ENCODE results near the gene PTAR1.
"Not testable (repeated sequence)": the region's sequence is repeated elsewhere in the genome, so short reads cannot be mapped to it uniquely, and the experiment has no call there.

Gene PTAR1

GRCh38 chr9:69768101-69768500, 8.3 kb upstream of the PTAR1 start:
- no peak for TF ChIP-seq RARB (CRISPR knock-in tag; IDR thresholded peaks at IDR 0.05)
- no peak for TF ChIP-seq TCF4 (CRISPR knock-in tag; IDR thresholded peaks at IDR 0.05; ENCODE audit: borderline replicate concordance)
- TF ChIP-seq PPARA (CRISPR knock-in tag; IDR thresholded peaks at IDR 0.05; ENCODE audit: borderline replicate concordance): no peak
- TF ChIP-seq CSDC2 (CRISPR knock-in tag; IDR thresholded peaks at IDR 0.05): no peak
- TF ChIP-seq BACH2 (CRISPR knock-in tag; IDR thresholded peaks at IDR 0.05; ENCODE audit: borderline replicate concordance): no peak
- TF ChIP-seq ZNF565 (CRISPR knock-in tag; conservative IDR thresholded peaks at IDR 0.05; ENCODE audit: low read depth): no peak
- TF ChIP-seq ZC3H10 (CRISPR knock-in tag; IDR thresholded peaks at IDR 0.05): no peak
- no peak for TF ChIP-seq SNAI2 (CRISPR knock-in tag; IDR thresholded peaks at IDR 0.05)
- no peak for TF ChIP-seq ZNF8 (CRISPR knock-in tag; IDR thresholded peaks at IDR 0.05)
- no peak for TF ChIP-seq POU6F1 (CRISPR knock-in tag; IDR thresholded peaks at IDR 0.05; ENCODE audit: borderline replicate concordance, low read depth)
- no peak for TF ChIP-seq TSHZ2 (CRISPR knock-in tag; IDR thresholded peaks at IDR 0.05)
- TF ChIP-seq CSRNP3 (CRISPR knock-in tag; IDR thresholded peaks at IDR 0.05): no peak

GRCh38 chr9:69763862-69764261, 4.1 kb upstream of the PTAR1 start:
- not testable (repeated sequence) for ATAC-seq

More at GRCh38 chr9:69768101-69768500, 8.3 kb upstream of the PTAR1 start:
- no peak for ATAC-seq

GRCh38 chr9:69762527-69762926, 2.7 kb upstream of the PTAR1 start:
- no peak for ATAC-seq
- no peak for TF ChIP-seq ZNF70 (CRISPR knock-in tag; IDR thresholded peaks at IDR 0.05)
- no peak for TF ChIP-seq ZFP3 (CRISPR knock-in tag; IDR thresholded peaks at IDR 0.05)
- no peak for TF ChIP-seq GLIS3 (CRISPR knock-in tag; IDR thresholded peaks at IDR 0.05)
- no peak for TF ChIP-seq RARB (CRISPR knock-in tag; IDR thresholded peaks at IDR 0.05)
- no peak for TF ChIP-seq ZFP30 (CRISPR knock-in tag; IDR thresholded peaks at IDR 0.05)
- TF ChIP-seq PATZ1 (CRISPR knock-in tag; IDR thresholded peaks at IDR 0.05; ENCODE audit: borderline replicate concordance): no peak
- TF ChIP-seq ISL1 (CRISPR knock-in tag; IDR thresholded peaks at IDR 0.05): no peak
- TF ChIP-seq TOX (CRISPR knock-in tag; IDR thresholded peaks at IDR 0.05; ENCODE audit: borderline replicate concordance): no peak

GRCh38 chr9:69760278-69760610, 433 bp upstream of the PTAR1 start:
- TF ChIP-seq OSR1 (CRISPR knock-in tag; IDR thresholded peaks at IDR 0.05) (no peak), RARB (CRISPR knock-in tag; IDR thresholded peaks at IDR 0.05) (no peak), ZC3H10 (CRISPR knock-in tag; IDR thresholded peaks at IDR 0.05) (no peak), ESRRG (CRISPR knock-in tag; IDR thresholded peaks at IDR 0.05) (no peak), POU6F1 (CRISPR knock-in tag; IDR thresholded peaks at IDR 0.05; ENCODE audit: borderline replicate concordance, low read depth) (no peak)
- ATAC-seq: peak; percentile 55

All from SK-N-SH treated with all-trans-retinoic acid at 6 μM for 48 hours (cell line).